Uterus (tissue), 2 donors: ENCODE data around the gene IGSF3.

ENCODE experiments used
- CTCF ChIP-seq, 4 experiments: fragments of 200-600 bp in 2 of 4; fragments of 450-650 bp in 2 of 4; sonication (generic) in 2 of 4; IDR thresholded peaks; one replicate each; pipeline ENCODE4 v1.5.1; 2016 to 2019; ENCODE audit warnings: antibody characterized with exemption in 4 of 4, mild to moderate bottlenecking in 2 of 4, moderate library complexity in 1 of 4
- POLR2A ChIP-seq, 2 donors: fragments of 450-650 bp; IDR thresholded peaks; one replicate each; pipeline ENCODE4 v1.6.1; 2016; ENCODE audit warnings: antibody characterized with exemption in 2 of 2, mild to moderate bottlenecking in 1 of 2, moderate library complexity in 1 of 2

- TF ChIP-seq CTCF (IDR thresholded peaks at IDR 0.05) (no peak), POLR2A (IDR thresholded peaks at IDR 0.05) (no peak)
These were observed 13.2 kb upstream of the IGSF3 start for GRCh38 chr1:116680752-116681151.
